HG03039 (cell line): ENCODE measurements around the gene ZNF630.
"Not testable (repeated sequence)": the region's sequence is repeated elsewhere in the genome, so short reads cannot be mapped to it uniquely, and the experiment has no call there.

Experiments
- ATAC-seq: cut with Tn5 transposase; IDR thresholded peaks from one replicate; pipeline ENCODE4 v1.9.1; 2021; ENCODE audit warnings: mild to moderate bottlenecking, moderate library complexity; ENCODE audit not compliant: unreplicated experiment

ZNF630 gene

DNA sequence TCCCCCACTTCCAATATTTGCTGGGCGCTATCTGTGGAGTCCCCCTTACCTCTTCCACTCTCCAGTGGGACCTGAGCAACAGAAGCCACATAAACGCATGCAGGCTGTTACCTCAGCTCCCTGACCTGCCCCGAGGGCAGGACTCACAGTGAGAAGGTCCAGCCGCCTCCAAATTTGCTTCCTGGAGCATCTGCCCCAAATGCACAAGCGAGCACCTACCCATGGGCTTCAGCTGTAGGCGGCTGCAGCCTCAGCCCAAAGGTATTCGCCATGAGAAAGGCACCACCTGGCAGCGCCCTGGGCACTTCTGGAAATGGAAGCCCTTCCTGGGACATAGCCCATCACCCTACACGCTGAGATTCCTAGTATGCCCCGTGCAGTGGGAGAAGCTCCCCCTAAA is 41.2 kb downstream of the ZNF630 start:
- no peak for ATAC-seq

- no peak for ATAC-seq
Observed at GRCh38 chrX:48028091-48028490, 43.3 kb downstream of the ZNF630 start.

- not testable (repeated sequence) for ATAC-seq
Observed at GRCh38 chrX:48027545-48027944, 43.9 kb downstream of the ZNF630 start.

GRCh38 chrX:48025561-48025960 is 45.9 kb downstream of the ZNF630 start:
- ATAC-seq: no peak

GRCh38 chrX:48022738-48023137 is 48.7 kb downstream of the ZNF630 start:
- ATAC-seq: no peak

DNA sequence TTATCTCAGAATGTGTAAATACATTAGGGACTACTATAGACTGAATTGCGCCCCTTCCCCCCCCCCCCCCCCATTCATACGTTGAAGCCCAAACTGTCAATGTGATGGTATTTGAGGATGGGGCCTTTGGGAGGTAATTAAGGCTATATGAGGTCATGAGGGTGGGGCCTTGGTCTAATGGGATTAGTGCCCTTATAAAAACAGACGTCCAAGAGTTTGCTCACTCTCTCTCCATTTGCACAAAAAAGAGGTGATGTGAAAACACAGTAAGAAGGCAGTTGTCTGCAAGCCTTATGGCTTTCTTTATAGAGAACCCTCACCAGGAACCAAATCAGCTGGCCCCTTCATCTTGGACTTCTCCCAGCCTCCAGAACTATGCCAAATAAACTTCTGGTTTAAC is 49.3 kb downstream of the ZNF630 start:
- ATAC-seq: no peak

- no peak for ATAC-seq
Observed at GRCh38 chrX:48021026-48021900, 50.2 kb downstream of the ZNF630 start.

DNA sequence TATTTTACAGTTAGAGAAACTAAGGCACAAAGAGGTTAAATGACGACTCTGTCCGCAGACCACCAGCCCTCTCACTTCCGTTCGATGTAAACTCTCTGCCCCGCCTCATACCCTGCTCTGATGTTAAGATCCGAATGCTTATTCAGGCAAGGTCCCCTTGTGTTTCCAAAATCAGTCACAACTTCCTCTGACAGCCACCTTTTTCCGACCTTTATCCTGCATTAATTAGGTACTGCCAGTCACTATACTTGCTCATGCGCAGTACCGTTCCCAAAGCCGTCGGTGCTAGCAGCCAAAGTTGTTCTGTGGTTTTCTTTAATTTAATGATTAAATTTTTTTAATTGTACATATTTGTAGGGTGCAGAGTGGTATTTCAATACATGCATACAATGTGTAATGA is 51.0 kb downstream of the ZNF630 start:
- ATAC-seq: not testable (repeated sequence)

GRCh38 chrX:48019892-48020291 is 51.5 kb downstream of the ZNF630 start:
- ATAC-seq: not testable (repeated sequence)

DNA sequence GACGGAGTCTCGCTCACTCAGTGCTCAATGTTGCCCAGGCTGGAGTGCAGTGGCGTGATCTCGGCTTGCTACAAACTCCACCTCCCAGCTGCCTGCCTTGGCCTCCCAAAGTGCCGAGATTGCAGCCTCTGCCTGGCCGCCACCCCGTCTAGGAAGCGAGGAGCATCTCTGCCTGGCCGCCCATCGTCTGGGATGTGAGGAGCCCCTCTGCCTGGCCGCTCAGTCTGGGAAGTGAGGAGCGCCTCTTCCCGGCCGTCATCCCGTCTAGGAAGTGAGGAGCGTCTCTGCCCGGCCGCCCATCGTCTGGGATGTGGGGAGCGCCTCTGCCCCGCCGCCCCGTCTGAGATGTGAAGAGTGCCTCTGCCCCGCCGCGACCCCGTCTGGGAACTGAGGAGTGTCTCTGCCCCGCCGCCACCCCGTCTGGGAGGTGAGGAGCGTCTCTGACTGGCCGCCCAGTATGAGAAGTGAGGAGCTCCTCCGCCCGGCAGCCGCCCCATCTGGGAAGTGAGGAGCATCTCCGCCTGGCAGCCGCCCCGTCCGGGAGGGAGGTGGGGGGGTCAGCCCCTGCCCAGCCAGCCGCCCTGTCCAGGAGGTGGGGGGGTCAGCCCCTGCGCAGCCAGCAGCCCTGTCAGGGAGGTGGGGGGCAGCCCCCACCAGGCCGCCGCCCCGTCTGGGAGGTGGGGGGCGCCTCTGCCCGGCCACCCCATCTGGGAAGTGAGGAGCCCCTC is 54.7 kb downstream of the ZNF630 start:
- not testable (repeated sequence) for ATAC-seq

DNA sequence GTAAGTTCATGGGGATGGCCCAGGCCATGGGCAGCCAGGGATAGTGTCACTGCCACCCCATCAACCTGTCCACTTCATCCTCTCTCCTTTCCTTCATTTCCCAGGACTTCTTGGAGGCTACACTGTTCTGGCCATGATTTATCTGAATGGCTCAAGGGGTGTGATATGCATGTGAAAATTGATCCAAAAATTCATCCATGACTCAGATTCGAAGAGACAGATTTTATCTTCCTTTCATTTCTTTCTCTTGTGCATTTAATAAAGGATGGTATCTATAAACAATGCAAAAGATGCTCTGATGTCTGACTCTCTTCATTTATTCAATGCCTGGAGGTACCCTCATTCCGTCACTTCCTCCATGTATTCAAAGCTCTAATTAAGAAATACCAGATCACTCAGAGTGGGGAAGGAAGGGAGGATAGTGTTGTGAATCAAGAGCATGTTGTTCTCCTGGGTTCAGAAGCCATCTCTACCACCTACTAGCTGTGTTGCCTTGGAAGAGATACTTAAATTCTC is 61.9 kb downstream of the ZNF630 start:
- ATAC-seq: not testable (repeated sequence)
